ENCODE data around the gene GALNT15.

The GALNT15 gene

DNA sequence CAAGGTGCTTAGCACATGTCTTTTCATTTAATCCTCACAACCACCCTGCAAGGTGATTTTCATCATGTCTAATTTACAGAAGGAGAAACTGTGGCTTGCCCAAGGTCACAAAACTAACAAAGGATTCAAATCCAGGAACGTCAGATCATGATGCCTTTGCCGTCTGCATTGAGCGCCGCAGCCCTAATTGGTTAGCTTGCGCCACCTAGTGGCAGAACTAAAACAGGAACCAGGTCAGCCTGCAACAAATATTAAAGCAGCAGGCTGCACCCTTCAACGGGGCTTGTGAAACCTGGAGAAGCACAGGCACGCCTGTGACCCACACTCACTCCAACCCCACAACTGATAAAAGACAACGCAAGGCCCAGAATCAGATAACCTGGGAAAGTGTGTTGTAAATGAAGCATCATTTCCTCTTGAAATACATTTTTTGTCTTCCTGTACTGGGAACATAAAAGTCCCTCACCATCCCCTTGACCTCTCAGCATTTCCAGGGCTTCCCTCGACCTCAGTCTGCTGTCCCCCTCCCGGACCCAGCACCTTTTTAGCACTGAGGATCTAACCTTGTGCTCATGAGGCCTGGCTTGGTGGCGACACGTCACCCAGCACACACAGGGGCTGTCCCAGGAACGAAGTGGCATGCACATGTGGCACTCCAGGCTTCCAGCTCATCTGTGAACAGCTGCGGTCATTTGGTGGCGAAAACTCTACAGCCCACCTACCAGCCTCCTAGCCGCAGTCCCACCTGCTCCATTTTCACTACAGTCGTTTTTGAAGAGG is 73.0 kb downstream of the GALNT15 start:
- CTCF ChIA-PET = interaction anchor here (0.7 to 2.6 kb wide), 27 partner anchors 8 to 613 kb away, joined by 3 to 50 read pairs (median 4); partner anchors contain the start of genes DPH3 and OXNAD1
- peak; percentile 31 for DNase-seq (ENCODE audit: low read depth, low spot score)
- no peak overlapping the region for H3K4me3 ChIP-seq (ENCODE audit: low read depth, low read length)
- TF ChIP-seq, protein P1, sequence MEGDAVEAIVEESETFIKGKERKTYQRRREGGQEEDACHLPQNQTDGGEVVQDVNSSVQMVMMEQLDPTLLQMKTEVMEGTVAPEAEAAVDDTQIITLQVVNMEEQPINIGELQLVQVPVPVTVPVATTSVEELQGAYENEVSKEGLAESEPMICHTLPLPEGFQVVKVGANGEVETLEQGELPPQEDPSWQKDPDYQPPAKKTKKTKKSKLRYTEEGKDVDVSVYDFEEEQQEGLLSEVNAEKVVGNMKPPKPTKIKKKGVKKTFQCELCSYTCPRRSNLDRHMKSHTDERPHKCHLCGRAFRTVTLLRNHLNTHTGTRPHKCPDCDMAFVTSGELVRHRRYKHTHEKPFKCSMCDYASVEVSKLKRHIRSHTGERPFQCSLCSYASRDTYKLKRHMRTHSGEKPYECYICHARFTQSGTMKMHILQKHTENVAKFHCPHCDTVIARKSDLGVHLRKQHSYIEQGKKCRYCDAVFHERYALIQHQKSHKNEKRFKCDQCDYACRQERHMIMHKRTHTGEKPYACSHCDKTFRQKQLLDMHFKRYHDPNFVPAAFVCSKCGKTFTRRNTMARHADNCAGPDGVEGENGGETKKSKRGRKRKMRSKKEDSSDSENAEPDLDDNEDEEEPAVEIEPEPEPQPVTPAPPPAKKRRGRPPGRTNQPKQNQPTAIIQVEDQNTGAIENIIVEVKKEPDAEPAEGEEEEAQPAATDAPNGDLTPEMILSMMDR (IDR thresholded peaks at IDR 0.05; ENCODE audit: insufficient read depth, low read length, missing control alignments) = peak; percentile 82
- POLR2A ChIA-PET = no interaction called here

DNA sequence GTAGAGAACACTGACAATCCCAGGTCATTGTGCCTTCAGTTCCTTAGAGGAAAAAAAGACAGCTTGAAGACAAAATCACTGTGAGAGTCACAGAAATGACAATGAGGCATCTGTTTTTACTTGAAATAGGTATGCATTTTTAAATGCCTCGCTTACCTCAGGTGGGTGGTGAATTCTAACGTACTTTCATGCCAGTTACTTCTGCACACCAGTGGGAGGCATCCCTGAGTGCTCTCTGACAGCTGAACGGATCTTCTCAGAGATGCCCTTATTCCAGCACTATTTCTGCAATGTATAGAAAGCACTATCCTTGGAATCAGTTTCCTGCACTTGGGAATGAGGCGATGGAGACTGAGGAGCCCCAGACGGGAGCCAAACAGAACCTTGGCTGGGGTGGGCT is 74.1 kb downstream of the GALNT15 start:
- no peak overlapping the region for H3K4me3 ChIP-seq (ENCODE audit: low read depth, low read length)
- TF ChIP-seq, protein P1 (IDR thresholded peaks at IDR 0.05; ENCODE audit: insufficient read depth, low read length, missing control alignments) = no peak
- ChIA-PET CTCF (interaction anchor here (1.0 to 2.6 kb wide), 27 partner anchors 9 to 441 kb away, joined by 3 to 50 read pairs (median 5); partner anchors contain the start of genes DPH3 and OXNAD1), POLR2A (no interaction called here)
- no peak for DNase-seq (ENCODE audit: low read depth, low spot score)

DNA sequence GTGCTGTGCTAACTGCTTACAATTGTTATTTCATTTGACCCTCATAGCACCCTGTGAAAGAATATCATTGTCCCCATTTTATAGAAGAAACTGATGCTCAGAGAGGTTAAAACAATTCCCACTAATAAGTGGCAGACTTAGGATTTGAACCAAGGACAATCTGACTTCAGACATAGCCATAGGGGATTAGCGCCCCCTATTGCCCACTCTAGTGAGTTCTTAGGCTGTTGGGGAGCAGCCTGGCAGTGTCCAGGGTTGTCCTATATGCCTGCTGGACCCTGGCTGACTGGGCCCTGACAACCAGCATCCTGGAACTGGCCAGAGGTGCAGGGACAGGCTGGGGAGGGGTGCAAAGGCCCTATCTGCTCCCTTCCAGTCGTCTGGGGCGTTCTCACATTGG is 74.9 kb downstream of the GALNT15 start:
- no peak overlapping the region for H3K4me3 ChIP-seq (ENCODE audit: low read depth, low read length)
- no peak for DNase-seq (ENCODE audit: low read depth, low spot score)
- POLR2A ChIA-PET = no interaction called here
- CTCF ChIA-PET = interaction anchor here (1.0 to 2.6 kb wide), 8 partner anchors 10 to 433 kb away, joined by 3 to 50 read pairs (median 4); no protein-coding TSS in a partner anchor
- TF ChIP-seq, protein P1 (IDR thresholded peaks at IDR 0.05; ENCODE audit: insufficient read depth, low read length, missing control alignments) = peak; percentile 42

DNA sequence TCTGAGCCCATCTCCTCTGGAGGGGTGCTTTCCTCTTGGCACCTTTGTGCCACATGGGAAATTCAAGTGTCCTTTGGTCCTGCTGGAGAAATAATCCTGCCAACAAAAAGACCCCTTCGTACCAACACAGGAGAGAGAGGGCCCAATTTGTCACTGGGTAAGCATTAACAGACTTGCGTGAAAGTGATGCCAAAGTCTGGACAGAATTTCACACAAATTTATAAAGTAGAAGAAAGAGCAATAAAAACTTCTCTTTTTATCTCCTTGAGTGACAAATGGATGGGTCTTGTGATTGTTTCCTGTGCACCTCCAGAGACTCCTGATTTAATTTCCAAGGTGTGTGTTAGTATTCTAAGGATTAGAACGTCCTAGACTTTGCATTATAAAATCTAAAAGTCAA is 75.4 kb downstream of the GALNT15 start:
- DNase-seq (ENCODE audit: low read depth, low spot score) = no peak
- CTCF ChIA-PET = interaction anchor here (1.6 to 2.4 kb wide), 2 partner anchors 201 to 421 kb away, joined by 3 to 7 read pairs; no protein-coding TSS in a partner anchor

DNA sequence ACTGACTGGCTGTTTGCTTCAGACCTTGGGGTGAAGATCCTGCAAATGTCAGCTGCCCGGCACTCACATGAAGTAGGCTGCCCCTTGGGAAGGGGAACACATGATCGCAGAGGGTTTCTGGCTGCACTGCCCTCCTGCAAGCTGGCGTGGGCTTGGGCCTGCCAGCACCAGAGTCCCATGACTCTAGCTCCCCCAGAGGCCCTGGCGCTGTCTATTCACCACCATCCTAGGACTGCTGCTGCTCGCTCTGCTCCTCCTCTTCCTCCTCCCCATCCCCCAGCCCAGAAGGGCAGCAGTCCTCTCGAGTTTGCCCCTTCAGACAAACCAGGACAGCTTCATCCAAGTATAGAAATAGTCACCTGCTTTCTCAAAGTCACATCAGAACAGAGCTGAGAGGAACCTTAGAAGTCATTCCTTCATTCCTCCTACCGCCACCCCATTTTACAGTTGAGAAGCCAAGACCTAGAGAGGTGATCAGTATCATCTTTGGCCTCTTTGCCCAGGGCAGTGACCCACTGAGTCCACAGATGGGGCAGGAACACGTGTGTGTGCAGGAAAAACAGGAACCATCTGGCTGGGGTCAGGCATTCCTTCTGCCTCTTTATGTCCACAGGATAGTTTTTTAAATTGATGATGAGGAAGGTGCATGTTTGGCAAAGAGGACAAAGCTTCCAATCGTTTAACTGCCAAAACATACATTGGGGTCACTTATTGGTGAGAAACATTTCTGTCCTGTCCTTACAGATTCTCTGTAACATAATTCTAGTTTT is 77.0 kb downstream of the GALNT15 start:
- TF ChIP-seq, protein P1 (IDR thresholded peaks at IDR 0.05; ENCODE audit: insufficient read depth, low read length, missing control alignments) = no peak
- POLR2A ChIA-PET = no interaction called here
- DNase-seq (ENCODE audit: low read depth, low spot score) = no peak
- CTCF ChIA-PET = interaction anchor here (0.7 to 3.9 kb wide), 19 partner anchors 8 to 438 kb away, joined by 3 to 30 read pairs (median 3); no protein-coding TSS in a partner anchor
- no peak overlapping the region for H3K4me3 ChIP-seq (ENCODE audit: low read depth, low read length)

More for the DNA sequence above, 75.4 kb downstream of the GALNT15 start:
- POLR2A ChIA-PET = no interaction called here
- TF ChIP-seq, protein P1 (IDR thresholded peaks at IDR 0.05; ENCODE audit: insufficient read depth, low read length, missing control alignments) = no peak
- no peak overlapping the region for H3K4me3 ChIP-seq (ENCODE audit: low read depth, low read length)

Data from AG04449 (cell line).